K562 (cell line): ENCODE measurements around the gene TMA7B. TPM values are rescaled to one million over a fixed set of nuclear protein-coding genes. Genes with fewer than 3 reads are reported as not detected.

Experiments used
- ATAC-seq: fragments of 200-7000 bp; cut with Tn5 transposase; 3 replicates; pipeline ENCODE4 v1.9.1; 2020; ENCODE audit warnings: moderate library complexity
- BruUV-seq: library from RNA; stranded (reverse); fragments of 400-500 nt; replicated peaks from 2 replicates; lab custom pipeline; 2021; lab: Mats Ljungman, UMichigan
- CTCF ChIA-PET: fragments of 300-600 bp; formaldehyde crosslinking; extraction: SDS; loops from one replicate; lab custom pipeline; 2021; ENCODE audit warnings: low intra/inter-chr PET ratio; lab: Yijun Ruan, JAX
- POLR2A ChIA-PET: fragments of 300-600, 350-650 bp; sonication (Branson Sonifier 250); formaldehyde crosslinking; extraction: SDS; loops from one replicate; lab custom pipeline; 2021; ENCODE audit warnings: antibody characterized with exemption, inconsistent platforms; lab: Yijun Ruan, JAX
- DNase-seq, 4 experiments: peaks; one replicate each; pipeline versions ENCODE4 v3.0.0 to v3.0.0-alpha.2; 2011 to 2018; ENCODE audit warnings: low spot score in 3 of 4, mixed read lengths in 3 of 4; ENCODE audit errors: extremely low read depth in 1 of 4
- FAIRE-seq: peaks from 2 replicates; lab custom pipeline; 2011; peaks lifted over from hg19 to GRCh38; lab: Jason Lieb, UNC
- H2AFZ ChIP-seq: 2 replicates; pipeline ENCODE4 v1.6.0; 2011; ENCODE audit warnings: low read depth, low read length, control low read depth, inconsistent platforms
- H3K27ac ChIP-seq: fragments of 200-600 bp; 3 replicates; pipeline ENCODE4 v1.8.0; 2011; ENCODE audit warnings: low read depth, mild to moderate bottlenecking, control low read depth, inconsistent platforms, low read length, moderate library complexity, mixed read lengths; ENCODE audit errors: extremely low read depth
- H3K27me3 ChIP-seq, 2 experiments: fragments of 300-600 bp in 1 of 2; 2 replicates in 1 of 2; 3 replicates in 1 of 2; pipeline versions ENCODE4 v1.6.0 to v1.8.0; 2011; ENCODE audit warnings: inconsistent platforms in 2 of 2, low read length in 2 of 2, mild to moderate bottlenecking in 1 of 2, mixed read lengths in 1 of 2, moderate library complexity in 1 of 2; ENCODE audit not compliant: control insufficient read depth in 2 of 2, insufficient read depth in 2 of 2
- H3K36me3 ChIP-seq: fragments of 300-600 bp; 3 replicates; pipeline ENCODE4 v1.8.0; 2011; ENCODE audit warnings: mild to moderate bottlenecking, low read length, inconsistent platforms; ENCODE audit not compliant: control insufficient read depth, insufficient read depth
- H3K4me1 ChIP-seq, 2 experiments: fragments of 200-600 bp in 1 of 2; replicated peaks in 1 of 2; 2 replicates in 1 of 2; 3 replicates in 1 of 2; pipeline versions ENCODE4 v1.5.1 to v1.8.0; 2011; ENCODE audit warnings: inconsistent platforms in 2 of 2, low read length in 2 of 2, mild to moderate bottlenecking in 1 of 2, mixed read lengths in 1 of 2, moderate library complexity in 1 of 2; ENCODE audit not compliant: control insufficient read depth in 2 of 2, insufficient read depth in 2 of 2
- H3K4me2 ChIP-seq: 2 replicates; pipeline ENCODE4 v1.6.1; 2011; ENCODE audit warnings: low read length, control low read depth, inconsistent platforms, mixed read lengths; ENCODE audit not compliant: insufficient read depth
- H3K4me3 ChIP-seq: fragments of 200-600 bp; sonication (generic), shearing (Covaris generic); 2 replicates; pipeline ENCODE4 v1.5.1; 2016; ENCODE audit warnings: control low read depth, inconsistent platforms
- H3K79me2 ChIP-seq: fragments of 200-600 bp; 3 replicates; pipeline ENCODE4 v1.8.0; 2011; ENCODE audit warnings: low read length, inconsistent platforms; ENCODE audit not compliant: control insufficient read depth, insufficient read depth
- H3K9ac ChIP-seq, 2 experiments: 2 replicates each; pipeline versions ENCODE4 v1.6.0 to v1.6.1; 2011; ENCODE audit warnings: low read depth in 2 of 2, low read length in 2 of 2, control low read depth in 1 of 2, inconsistent platforms in 1 of 2, mild to moderate bottlenecking in 1 of 2, mixed read lengths in 1 of 2; ENCODE audit not compliant: insufficient read depth in 1 of 2
- H3K9me1 ChIP-seq: one replicate; pipeline ENCODE4 v1.6.0; 2011; ENCODE audit warnings: inconsistent platforms, mild to moderate bottlenecking, low read length, moderate library complexity; ENCODE audit not compliant: control insufficient read depth, insufficient read depth
- H3K9me3 ChIP-seq: replicated peaks from 2 replicates; pipeline ENCODE4 v1.5.1; 2011; ENCODE audit warnings: low read depth, low read length, inconsistent platforms; ENCODE audit not compliant: control insufficient read depth, insufficient read depth
- H4K20me1 ChIP-seq: replicated peaks from 2 replicates; pipeline ENCODE4 v1.6.1; 2011; ENCODE audit warnings: low read length, inconsistent platforms, mixed read lengths; ENCODE audit not compliant: control insufficient read depth, insufficient read depth
- RHOXF2B ChIP-seq: fragments of 250-450 bp; sonication (Bioruptor Pico); conservative IDR thresholded peaks from 2 replicates; pipeline ENCODE4 v1.5.1; 2021
- ZNF175 ChIP-seq: fragments of 200-800 bp; sonication (Bioruptor generic); IDR thresholded peaks from 2 replicates; pipeline ENCODE4 v1.6.1; 2016; ENCODE audit warnings: low read depth, mild to moderate bottlenecking, missing genetic modification characterization, missing compliant biosample characterization
- ZNF318 ChIP-seq, 2 experiments: fragments of 450-650 bp; IDR thresholded peaks; 2 replicates each; pipeline ENCODE4 v1.6.1; 2016; ENCODE audit warnings: mild to moderate bottlenecking in 2 of 2, borderline replicate concordance in 1 of 2, low read depth in 1 of 2, moderate library complexity in 1 of 2
- whole genome bisulfite sequencing: fragments of 100-300 bp; shearing (Covaris generic); methylation state at CpG from one replicate; pipeline ENCODE4 v1.1.6; 2016; ENCODE audit warnings: low coverage, mixed read lengths; ENCODE audit not compliant: insufficient coverage; ENCODE audit errors: missing lambda C conversion rate; 5-methylcytosine and 5-hydroxymethylcytosine counted together
- in situ Hi-C: fragments of 300-500 bp; cut with MboI; formaldehyde crosslinking; loops from 4 replicates; pipeline ENCODE4 v1.15.0; 2018; ENCODE audit warnings: inconsistent platforms, mixed read lengths
- intact Hi-C: fragments of 100-400 bp; cut with micrococcal nuclease; formaldehyde crosslinking; loops from 2 replicates; pipeline ENCODE4 v1.14.2; 2022
- polyA plus RNA-seq, 8 experiments: library from polyadenylated mRNA; depleted of rRNA in 4 of 8; stranded (reverse) in 5 of 8; unstranded in 3 of 8; fragments of >200 nt; fragmentation: Nextera tagmentation in 2 of 8; fragmentation: Illumina TruSeq in 1 of 8; extraction: Ambion mirVana in 2 of 8; extraction: Trizol in 1 of 8; gene quantifications; 2 replicates each; pipeline versions ENCODE4 v1.2.1 to v1.2.3, GENCODE V29; 2011 to 2014; ENCODE audit warnings: inconsistent platforms in 1 of 8, missing spikeins in 1 of 8
- total RNA-seq, 7 experiments: library from RNA; depleted of rRNA in 6 of 7; stranded (reverse); fragments of >200 nt in 6 of 7; fragmentation: Illumina TruSeq in 2 of 7; extraction: Trizol in 2 of 7; gene quantifications; 2 replicates each; pipeline versions ENCODE4 v1.2.1 to v1.2.3, GENCODE V29; 2011 to 2021; ENCODE audit warnings: low replicate concordance in 1 of 7
- TF ChIP-seq, protein P1 (sequence below): fragments of 450-650 bp; formaldehyde crosslinking; IDR thresholded peaks from 2 replicates; pipeline ENCODE4 v1.4.0; 2020; ENCODE audit warnings: mild to moderate bottlenecking, moderate library complexity
- TF ChIP-seq, protein P2 (sequence below), 2 experiments: fragments of 200-800 bp in 1 of 2; sonication (Bioruptor generic) in 1 of 2; sonication (generic) in 1 of 2; formaldehyde crosslinking in 1 of 2; IDR thresholded peaks in 1 of 2; conservative IDR thresholded peaks in 1 of 2; 2 replicates each; pipeline versions ENCODE4 v1.5.0 to v1.6.1; 2016 to 2020; ENCODE audit warnings: missing compliant biosample characterization in 1 of 2, missing genetic modification characterization in 1 of 2, missing genetic modification reagents in 1 of 2
- TF ChIP-seq, protein P3 (sequence below): fragments of 450-650 bp; IDR thresholded peaks from one replicate; pipeline ENCODE4 v1.6.1; 2018; ENCODE audit warnings: mild to moderate bottlenecking, moderate library complexity; ENCODE audit not compliant: partially characterized antibody

Gene TMA7B
- total and polyA plus RNA-seq, 9 of the 15 experiments (the other 6 are each of a cell fraction or from before 2014, with no cell fraction given), result 5.6 to 14.2 (median 11.8) TPM

- H3K79me2 ChIP-seq, result no peaks in the 10 kb centered on the region
- H3K9me1 ChIP-seq, result no peaks in the 10 kb centered on the region
- intact Hi-C loops (no loop called here), in situ Hi-C loops (no loop called here)
- no peak overlapping the region for H3K27ac ChIP-seq
- H3K4me1 ChIP-seq, result peaks cover 40 to 43% of the 10 kb centered on the region in 2 experiments
- WGBS, result 43% methylated on average over 5 of the region's 6 CpGs
- H3K9me3 ChIP-seq, result no peaks in the 10 kb centered on the region
- no peak overlapping the region for H3K4me3 ChIP-seq
- no peak overlapping the region for H2AFZ ChIP-seq
- ChIA-PET CTCF (no interaction called here), POLR2A (interaction anchor here (0.7 to 0.8 kb wide), 2 partner anchors 21 to 1464 kb away, joined by 3 read pairs; partner anchors contain the start of genes ACO2 and PHF5A)
- no TSS peak for BruUV-seq
- FAIRE-seq, result no peak
- no peaks in the 10 kb centered on the region; the same call in 1 of the 2 replicates for H4K20me1 ChIP-seq
- no peak overlapping the region for H3K9ac ChIP-seq
- H3K36me3 ChIP-seq, result no peaks in the 10 kb centered on the region
- no peak for DNase-seq
- H3K27me3 ChIP-seq, result peaks cover 0 to 8% of the 10 kb centered on the region in 2 experiments; a peak in 1 of 5 replicates
- ATAC-seq, result no peak
- TF ChIP-seq, protein P1, sequence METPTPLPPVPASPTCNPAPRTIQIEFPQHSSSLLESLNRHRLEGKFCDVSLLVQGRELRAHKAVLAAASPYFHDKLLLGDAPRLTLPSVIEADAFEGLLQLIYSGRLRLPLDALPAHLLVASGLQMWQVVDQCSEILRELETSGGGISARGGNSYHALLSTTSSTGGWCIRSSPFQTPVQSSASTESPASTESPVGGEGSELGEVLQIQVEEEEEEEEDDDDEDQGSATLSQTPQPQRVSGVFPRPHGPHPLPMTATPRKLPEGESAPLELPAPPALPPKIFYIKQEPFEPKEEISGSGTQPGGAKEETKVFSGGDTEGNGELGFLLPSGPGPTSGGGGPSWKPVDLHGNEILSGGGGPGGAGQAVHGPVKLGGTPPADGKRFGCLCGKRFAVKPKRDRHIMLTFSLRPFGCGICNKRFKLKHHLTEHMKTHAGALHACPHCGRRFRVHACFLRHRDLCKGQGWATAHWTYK (CRISPR knock-in tag), result no peak
- TF ChIP-seq, protein P2, sequence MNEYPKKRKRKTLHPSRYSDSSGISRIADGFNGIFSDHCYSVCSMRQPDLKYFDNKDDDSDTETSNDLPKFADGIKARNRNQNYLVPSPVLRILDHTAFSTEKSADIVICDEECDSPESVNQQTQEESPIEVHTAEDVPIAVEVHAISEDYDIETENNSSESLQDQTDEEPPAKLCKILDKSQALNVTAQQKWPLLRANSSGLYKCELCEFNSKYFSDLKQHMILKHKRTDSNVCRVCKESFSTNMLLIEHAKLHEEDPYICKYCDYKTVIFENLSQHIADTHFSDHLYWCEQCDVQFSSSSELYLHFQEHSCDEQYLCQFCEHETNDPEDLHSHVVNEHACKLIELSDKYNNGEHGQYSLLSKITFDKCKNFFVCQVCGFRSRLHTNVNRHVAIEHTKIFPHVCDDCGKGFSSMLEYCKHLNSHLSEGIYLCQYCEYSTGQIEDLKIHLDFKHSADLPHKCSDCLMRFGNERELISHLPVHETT (CRISPR knock-in tag; conservative IDR thresholded peaks at IDR 0.05 in 1 of 2, IDR thresholded peaks at IDR 0.05 in 1 of 2), result no peak
- TF ChIP-seq ZNF318 (IDR thresholded peaks at IDR 0.05; ENCODE audit: borderline replicate concordance in 1 of 2, low read depth in 1 of 2), result no peak
- TF ChIP-seq ZNF175 (CRISPR knock-in tag), result no peak
- TF ChIP-seq, protein P3, sequence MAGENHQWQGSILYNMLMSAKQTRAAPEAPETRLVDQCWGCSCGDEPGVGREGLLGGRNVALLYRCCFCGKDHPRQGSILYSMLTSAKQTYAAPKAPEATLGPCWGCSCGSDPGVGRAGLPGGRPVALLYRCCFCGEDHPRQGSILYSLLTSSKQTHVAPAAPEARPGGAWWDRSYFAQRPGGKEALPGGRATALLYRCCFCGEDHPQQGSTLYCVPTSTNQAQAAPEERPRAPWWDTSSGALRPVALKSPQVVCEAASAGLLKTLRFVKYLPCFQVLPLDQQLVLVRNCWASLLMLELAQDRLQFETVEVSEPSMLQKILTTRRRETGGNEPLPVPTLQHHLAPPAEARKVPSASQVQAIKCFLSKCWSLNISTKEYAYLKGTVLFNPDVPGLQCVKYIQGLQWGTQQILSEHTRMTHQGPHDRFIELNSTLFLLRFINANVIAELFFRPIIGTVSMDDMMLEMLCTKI, result no peak
- no peak for TF ChIP-seq RHOXF2B (CRISPR knock-in tag)
- no peak overlapping the region for H3K4me2 ChIP-seq
Observed at GRCh38 chr22:40004836-40005235, 44.6 kb downstream of the TMA7B start.
